ENCODE data around the gene ARL6.
A peak's percentile ranks its signal among the peaks of the same experiment; 100 is the strongest.

The ARL6 gene, protein sequence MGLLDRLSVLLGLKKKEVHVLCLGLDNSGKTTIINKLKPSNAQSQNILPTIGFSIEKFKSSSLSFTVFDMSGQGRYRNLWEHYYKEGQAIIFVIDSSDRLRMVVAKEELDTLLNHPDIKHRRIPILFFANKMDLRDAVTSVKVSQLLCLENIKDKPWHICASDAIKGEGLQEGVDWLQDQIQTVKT

DNA sequence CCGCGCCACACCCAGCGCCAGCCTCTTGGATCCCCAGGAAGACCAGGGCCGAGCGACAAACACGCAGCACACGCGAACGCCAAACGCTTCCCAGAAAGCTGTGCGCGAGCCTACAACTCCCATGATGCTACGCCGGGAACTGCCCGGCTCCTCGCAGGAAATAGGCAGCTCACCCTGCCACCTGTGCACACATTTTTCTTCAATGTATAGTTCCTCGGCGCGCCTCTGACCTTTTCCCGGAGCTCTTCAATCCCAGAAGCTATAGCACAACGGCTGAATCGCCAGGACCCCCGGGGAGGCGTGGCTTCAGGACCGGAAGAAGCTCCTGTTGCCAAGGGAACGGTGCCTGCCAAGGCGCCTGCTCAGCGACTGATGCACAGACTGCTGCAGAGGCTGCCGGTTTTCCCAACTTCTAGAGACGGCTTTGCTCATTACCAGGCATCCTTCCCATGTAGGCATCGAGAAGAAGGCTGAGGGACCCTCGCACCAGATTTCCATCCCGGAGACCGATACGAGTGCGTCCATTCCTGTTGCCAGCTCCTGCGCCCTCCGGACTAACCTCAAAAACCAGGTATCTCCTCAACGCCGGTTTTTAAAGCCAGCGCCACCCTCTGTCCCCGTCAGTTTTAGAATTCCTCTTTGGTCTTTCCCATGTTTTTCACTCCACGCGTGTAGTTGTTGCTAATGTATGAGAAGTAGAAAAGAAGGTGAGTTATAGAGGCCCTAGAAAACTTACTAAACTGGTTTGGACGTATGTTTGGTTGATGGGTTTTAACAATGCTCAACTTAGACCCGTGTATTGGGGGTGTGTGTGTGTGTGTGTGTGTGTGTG, at the start of gene ARL6:
Gene ARL6, plus strand, starts transcription at position 352 of the 832 bp plus-strand sequence. CDS start 3,350 bp downstream, outside the sequence.
- peak; percentile 58 for DNase-seq

DNA sequence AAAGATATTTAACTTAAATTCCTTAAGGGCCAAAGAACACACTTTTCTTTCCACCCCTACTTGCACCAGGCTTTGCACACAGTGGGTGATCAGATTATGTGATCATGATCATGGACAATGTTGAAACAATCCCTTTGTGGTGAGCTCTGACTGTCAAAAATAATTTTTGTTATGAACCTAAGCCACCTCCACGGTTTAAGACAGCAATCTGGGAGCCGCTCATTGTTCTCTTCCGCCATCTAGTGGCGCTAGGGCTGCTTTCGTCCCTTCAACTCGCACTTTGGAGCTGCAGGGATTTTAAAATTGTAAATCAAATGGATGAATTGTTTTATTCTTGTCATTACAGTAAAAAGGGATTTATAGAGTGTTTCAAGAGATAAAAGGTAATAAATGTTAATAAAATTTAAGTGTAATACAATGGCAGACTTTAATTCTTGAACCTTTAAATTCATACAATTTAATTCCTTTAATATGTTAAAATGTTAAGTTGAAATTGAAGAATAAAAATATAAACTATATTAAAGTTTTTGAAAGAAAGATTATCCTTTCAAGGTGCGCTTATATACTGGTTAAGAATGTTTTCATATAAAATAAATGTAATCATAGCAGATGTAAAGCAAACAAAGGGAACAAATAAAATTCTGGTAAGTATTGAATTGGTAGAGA, 45.3 kb upstream of the ARL6 start:
- peak; percentile 30 for DNase-seq

DNA sequence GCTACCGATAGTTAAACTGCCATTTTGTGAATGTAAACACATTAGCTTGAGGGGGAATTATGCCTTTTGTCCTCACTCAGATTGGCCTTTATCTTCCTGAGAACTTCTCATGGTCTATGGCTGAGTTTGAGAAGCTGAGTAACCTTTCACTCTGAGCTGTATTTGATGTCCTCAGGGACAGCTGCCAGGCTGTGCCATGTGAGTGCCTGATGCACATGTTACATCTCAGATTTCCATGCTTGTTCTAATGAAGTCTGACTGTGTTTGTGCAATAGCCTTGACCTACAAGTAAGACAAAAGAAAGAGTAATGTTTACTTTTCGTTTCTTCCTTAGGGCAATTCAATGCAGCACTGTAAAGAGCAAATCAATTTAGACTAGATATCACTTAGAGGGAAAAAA, 44.1 kb upstream of the ARL6 start:
- no peak for DNase-seq

DNA sequence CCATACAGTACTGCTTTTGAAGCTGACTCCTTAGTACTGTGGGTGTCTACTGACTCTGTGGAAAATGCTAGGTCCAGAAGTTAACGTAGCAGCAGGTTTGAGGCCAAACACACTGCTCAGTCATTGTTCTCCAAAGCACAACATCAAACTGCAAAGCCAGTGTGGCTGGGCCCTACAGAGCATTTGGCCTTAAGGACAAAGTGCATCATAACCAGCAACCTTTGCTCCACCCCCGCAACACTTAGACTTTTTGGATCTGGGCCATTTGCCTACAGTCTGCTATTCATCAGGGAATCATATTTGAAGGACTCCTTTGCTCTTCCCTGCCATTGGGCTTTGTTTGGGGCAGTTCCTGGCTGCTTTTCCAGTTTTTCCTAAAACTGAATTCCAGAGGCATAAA, 43.1 kb upstream of the ARL6 start:
- DNase-seq, result no peak

DNA sequence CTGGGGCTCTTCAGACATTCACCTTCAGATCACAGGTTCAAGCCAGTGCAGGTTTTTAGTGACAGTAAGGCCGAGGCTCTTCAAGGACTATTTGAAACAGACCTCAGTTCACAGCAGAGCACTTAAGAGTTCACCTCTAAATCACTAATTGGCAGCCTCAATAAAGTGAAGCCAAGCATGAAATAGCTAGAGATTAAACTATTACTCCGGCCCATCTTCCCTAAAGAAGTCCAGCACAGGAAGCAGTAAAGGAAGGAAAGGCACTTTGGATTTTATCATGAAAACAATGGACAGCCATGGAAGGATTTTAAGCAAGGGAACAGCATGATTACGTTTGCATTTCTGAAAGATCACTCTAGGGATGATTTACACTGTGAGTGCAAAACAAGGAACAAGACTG, 27.6 kb upstream of the ARL6 start:
- DNase-seq, result no peak

DNA sequence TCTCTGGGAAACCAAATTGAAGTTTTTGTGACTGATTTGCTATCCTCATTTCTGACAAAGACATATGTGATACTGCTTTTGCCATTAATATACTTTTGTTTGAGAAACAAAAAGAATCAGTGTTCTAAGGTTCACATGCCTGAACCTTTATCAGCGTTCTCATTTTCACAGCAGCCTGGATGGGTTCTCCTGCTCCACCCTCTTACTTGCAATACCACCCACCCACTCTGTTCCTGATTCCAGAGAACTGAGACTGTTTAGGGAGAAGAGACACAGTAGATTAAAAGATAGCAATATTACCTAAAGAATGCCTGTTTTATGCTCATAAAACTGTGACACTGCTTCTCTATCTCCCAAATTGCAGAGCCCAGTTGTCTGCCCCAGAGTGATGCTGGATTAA, 25.8 kb upstream of the ARL6 start:
- DNase-seq, result no peak

DNA sequence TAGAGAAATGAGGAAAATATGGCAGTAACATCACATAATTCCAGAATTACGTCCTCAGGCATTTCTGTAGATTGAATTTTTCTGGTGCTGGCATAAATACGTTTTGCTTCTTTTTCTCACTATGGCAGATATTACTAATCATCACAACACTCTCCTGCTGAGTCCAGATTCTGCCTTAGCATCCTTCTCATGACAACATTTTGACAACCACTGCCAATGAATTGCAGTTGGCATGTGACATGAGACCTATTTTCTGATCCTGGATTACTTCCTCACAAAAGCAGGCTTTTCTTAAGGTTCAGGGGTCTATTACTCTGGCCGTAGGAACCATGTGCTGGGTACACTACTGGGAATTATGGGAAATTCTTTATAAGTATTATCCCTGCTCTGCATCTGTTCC, 22.5 kb upstream of the ARL6 start:
- no peak for DNase-seq

DNA sequence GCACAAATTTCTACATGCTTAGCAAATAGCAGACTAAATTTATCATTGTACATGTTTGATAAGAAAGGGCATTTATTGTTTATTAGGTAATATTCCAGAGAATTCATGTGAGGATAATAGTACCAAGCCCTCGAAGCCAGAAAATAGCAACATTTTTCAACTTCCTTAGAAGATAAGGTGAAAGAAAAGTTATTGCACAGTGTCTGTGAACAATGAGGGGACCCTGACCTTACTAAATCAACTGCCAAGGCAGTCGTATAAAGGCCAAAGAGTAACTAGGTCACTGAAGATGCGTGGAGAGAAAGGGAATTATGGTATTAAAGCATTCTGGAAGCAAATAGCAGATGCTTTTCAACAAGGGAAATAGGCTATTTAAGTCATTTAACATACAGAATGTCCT, 20.3 kb upstream of the ARL6 start:
- no peak for DNase-seq

DNA sequence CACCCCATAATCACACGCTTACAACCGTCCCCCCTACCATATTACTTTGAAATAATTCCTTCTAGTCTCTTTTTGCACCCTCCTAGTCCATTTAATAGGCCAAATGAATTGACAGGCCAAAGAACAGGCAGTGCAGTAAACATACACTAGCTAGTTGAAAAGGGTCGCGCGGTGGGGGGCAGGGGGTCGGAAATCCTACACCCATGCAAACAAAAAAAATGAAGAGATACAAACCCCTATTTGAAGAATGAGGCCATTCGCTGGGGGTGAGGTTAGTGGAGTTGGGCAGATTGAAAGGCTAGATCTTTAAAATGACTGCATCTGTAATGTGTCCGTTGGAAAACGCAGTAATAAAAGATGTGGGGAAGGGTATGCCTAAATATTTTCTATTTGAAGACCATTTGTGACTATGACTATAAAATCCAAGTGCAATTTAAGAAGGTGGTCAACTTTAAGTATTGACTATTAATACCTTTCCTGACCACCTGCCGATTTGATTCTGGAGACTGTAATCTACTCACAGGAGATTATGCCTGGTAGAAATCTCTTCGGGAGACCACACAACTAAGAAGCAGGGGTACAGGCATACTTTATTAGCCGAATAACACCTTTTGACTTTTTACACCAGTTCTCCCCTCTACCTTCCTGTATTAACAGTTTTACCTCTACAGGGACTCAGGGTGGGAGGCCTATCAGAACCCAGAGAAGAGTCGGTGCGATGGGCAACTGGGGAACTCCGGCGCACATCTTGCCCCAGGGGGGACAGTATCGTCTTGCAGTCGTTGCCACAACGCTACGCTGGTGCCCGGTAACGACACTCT, 762 bp upstream of the ARL6 start:
- DNase-seq, result no peak

DNA sequence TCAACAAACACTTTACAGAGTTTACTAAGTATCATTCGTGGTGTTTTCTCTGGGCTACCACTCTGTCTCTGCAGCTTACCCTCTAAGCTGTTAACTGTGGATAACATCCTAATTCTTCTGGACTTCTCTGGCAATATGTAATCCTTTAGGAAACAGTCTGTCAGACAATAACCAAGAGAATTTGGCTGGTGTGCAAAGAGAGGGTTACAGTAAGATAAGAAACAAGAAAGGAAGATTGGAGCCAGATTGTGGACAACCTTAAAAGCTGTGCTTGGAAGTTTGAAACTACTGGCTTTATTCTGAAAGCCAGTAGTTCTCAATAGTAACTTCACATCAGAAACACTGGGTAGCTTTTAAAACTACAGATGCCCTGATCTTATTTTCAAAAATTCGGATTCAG, 778 bp downstream of the ARL6 start:
- no peak for DNase-seq

DNA sequence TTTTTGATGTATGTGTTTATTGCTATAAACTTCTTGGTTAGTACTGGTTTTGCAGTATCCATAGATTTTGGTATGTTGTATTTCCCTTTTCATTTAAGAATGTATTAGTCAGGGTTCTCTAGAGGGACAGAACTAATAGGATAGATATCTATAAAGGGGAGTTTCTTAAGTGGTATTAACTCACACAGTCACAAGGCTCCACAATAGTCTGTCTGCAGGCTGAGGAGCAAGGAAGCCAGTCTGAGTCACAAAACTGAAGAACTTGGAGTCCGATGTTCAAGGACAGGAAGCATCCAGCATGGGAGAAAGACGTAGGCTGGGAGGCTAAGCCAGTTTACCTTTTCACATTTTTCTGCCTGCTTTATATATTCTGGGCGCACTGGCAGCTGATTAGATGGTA, 8.4 kb downstream of the ARL6 start:
- no peak for DNase-seq

DNA sequence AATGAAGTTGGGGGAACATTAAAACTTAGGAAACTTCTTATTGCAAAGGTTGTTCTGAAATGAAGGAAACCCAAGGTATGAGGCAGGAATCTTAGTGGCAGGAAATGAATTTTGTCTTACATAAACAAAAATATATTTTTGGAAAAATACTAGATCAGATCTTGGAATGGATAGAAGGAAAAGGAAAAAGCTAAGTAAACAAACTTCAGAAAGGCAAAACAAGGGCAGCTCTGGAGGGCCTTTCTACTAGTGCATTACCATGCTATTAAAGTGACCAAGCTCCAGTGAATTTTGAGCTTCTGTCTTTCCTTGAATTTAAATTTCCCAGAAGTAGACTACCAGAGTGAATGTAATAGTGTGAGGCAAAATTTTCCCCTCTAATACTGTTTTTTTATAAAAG, 13.6 kb downstream of the ARL6 start:
- no peak for DNase-seq

DNA sequence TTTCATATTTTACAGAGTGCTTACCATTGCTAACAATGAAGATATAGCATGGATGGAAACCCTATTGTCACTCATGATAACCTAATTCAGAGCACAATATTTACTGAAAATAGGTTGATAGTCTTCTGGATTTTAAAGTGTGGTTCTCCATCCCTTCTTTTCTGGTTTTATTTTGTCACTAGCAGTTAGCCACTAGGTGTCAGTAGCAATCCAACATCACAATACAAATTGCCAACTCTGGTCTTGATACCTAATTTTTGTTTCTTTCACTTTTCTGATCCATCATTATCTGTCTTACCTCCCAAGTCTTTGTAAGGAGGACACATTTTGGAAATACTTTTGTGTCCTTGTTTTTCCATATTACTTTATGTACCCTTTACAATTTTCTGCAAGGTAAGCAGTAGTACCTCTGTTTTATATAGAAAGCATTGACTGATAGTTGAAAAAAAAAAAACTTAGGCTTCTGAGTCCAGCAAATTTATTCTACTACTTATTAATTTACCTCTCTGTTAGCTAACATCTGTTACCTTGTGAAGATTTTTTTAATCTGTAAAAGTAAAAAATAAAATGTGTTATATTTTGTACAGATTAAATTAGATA, 29.0 kb downstream of the ARL6 start:
- no peak for DNase-seq

DNA sequence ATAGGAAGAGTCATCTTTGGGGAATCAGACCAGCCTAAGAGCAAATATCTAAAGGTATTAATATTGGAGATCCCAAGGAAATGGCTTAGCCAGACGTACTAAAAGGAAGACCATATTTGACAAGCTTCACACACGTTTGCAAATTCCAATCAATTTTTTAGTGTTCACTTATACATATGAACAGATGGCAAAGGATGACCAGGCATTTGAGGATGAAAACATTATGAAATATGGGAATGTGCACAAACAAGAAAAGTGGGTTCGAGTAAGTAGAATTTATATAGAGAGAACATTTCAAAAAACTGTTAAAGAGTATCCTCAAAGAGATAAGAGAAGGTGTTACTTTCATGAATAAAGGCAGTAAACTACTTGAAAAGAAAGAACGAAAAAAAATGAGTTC, 31.4 kb downstream of the ARL6 start:
- no peak for DNase-seq

DNA sequence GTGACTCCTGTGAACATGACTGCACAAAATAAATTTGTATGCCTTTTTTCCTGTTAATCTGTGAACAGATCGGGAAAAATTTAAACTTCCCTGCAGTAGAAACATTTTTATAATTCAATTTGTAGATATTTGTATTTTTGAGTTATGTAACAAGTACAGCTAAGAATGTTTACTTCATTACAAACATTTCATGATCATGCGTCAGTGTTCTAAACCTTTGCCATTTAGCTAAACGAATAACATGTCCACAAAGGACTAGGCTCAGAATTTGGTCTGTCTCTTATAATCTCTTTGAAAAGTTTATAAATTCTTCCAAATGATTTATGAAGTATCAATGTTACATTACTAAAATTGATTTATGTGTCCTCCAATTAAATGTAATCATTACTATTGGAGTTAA, 39.9 kb downstream of the ARL6 start:
- DNase-seq, result no peak

DNA sequence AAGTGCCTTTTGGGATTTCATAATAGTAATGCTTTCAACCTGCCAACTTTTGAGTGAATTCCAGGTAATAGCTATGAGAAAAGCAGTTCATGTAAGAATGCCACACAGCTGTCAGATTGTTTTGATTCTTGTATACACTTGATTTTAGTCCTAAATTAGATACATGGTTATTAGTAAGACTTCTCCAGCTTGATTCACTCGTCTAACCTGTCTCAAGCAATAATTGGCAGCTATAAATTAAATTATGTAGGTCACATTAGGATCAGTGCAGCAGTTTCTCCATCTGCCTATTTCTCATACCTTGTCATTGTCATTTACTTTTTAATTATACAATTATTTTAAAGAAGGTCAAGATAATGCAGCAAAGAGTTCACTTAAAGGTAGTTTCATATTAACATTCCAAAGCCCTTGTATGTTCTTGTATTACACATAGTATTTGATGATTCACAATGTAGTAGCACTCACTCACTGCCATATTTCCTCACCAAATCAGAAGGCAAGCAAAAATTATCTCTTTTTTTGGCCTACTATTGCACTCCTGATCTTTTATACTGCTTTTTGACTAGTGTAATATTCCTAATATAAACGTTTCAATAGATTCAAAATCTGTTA, 46.3 kb downstream of the ARL6 start:
- no peak for DNase-seq

DNA sequence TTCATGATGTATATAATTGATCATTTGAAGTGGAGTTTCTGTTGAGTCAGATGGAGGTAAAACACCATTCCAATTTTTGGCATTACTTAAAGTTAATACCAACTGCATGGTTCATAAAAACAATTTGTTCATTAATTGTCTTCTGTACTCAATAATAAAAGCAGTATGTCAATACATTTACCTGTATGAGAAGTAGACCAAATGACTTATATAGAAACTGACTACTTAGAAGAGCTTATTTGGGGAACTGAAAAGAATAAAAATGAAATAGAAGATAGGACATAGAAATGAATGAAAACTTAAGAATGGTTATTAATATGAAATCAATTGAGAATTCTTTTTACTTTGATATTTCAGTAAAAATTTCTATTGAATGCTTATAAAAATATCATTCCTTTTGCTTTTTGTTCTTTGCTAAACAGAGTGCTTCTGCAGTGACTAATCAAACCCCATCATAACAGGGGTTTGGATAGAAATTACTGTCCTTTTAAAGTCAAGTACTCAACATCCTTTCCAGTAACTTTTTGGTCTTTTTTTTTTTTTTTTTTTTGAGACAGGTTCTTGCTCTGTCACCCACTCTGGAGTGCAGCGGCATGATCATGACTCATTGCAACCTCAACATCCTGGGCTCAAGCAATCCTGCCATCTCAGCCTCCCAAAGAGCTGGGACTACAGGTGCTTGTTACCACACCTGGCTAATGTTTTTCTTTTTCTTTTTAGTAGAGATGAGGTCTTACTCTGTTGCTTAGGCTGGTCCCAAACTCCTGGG, 50.8 kb downstream of the ARL6 start:
- no peak for DNase-seq

DNA sequence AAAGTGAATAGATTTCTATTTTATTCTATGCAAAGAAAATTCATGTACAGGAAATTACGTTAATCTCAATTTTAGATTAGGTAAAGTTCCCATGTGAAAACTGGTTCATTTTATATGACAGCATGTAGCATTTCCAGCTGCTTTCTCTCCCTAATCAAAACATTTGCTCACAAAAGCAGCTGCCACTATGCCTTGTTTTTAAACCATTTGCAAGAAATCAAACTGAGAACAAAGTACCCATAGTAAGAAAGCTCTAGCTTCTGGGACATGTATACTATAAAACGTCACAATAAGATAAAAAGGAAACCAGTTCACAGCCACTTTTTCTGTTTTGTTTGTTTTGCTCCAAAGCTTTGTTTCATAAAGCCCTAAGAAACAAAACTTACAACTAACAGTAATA, 52.3 kb downstream of the ARL6 start:
- DNase-seq, result no peak

DNA sequence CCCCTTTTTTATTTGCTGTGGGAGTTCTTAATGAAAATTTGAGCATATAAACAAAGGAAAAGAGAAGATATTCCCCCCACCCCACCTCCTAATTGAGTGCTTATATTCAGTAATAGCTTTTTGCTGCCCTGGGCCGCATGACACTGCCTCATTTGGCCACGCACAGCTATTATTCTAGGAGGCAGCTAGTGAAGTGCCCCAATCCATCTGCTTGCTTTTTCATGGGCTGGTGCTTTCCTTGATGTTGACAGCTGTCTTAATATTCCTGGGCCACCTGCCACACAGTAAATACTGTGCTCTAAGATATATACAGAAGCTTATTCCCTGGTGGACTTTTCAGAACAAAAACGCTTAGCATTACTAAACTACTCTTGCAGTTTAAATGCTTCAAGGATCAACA, 53.4 kb downstream of the ARL6 start:
- no peak for DNase-seq

DNA sequence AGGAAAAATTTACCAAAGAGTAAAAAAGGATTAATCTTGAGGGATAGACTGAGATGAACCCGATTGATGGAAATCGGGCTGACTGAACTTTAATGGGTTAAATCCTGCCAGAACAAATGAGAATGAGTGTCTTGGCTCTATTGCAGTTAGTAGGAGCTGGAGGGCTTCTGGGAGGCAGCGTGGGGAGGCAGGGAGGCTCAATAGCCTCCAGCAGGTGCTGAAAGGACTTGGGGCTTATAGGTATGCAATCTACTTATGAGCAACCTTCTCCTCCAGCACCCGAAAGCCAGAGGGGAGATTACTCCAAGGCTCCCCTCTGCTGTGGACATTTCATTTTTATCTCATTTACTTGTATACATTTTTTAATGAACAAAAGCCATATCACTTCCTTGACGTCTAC, 56.2 kb downstream of the ARL6 start:
- DNase-seq, result no peak

DNA sequence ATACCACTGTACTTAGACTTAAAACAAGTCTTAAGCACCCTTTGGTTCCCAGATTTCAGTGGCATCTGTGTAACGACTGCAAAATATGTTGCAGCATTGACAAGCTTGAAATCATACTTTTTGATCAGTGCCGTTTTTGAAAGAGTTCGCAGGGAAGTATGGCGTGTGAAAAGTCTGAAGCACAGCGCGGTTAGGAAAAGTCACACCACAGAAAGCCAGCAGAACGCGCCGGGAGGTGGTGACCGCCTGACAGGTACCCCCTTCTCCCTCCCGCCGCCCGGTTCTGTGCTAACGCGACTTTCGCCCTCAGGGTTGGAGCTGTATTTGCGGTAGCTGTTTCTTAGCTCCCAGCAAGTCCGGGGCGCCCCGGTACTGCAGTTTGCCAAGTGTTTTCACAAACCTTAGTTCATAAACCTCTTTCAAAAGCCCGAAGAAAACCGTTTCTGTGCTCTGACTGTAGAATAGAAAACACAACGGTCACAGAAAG, 56.8 kb downstream of the ARL6 start:
- DNase-seq, result peak; percentile 14
